ENCODE results near the gene IL22RA1.

DNA sequence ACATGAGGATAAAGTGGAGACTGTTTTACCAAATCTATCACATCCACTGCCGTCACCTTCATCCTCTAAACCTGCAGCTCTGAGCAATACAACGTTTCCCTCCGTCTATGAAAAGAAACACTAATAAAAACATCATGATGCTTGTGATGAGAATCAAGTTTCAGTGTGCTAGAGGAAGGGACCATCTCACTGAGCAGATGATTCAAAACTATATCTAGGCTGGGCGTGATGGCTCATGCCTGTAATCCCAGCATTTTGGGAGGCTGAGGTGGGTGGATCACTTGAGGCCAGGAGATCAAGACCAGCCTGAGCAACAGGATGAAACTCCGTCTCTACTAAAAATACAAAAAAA is 16.3 kb downstream of the IL22RA1 start:
- TF ChIP-seq POLR2A (IDR thresholded peaks at IDR 0.05) (no peak), EP300 (IDR thresholded peaks at IDR 0.05) (no peak)
- TF ChIP-seq, protein P1, sequence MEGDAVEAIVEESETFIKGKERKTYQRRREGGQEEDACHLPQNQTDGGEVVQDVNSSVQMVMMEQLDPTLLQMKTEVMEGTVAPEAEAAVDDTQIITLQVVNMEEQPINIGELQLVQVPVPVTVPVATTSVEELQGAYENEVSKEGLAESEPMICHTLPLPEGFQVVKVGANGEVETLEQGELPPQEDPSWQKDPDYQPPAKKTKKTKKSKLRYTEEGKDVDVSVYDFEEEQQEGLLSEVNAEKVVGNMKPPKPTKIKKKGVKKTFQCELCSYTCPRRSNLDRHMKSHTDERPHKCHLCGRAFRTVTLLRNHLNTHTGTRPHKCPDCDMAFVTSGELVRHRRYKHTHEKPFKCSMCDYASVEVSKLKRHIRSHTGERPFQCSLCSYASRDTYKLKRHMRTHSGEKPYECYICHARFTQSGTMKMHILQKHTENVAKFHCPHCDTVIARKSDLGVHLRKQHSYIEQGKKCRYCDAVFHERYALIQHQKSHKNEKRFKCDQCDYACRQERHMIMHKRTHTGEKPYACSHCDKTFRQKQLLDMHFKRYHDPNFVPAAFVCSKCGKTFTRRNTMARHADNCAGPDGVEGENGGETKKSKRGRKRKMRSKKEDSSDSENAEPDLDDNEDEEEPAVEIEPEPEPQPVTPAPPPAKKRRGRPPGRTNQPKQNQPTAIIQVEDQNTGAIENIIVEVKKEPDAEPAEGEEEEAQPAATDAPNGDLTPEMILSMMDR (IDR thresholded peaks at IDR 0.05): no peak
